ENCODE measurements around the gene ZBTB18.

The ZBTB18 gene

DNA sequence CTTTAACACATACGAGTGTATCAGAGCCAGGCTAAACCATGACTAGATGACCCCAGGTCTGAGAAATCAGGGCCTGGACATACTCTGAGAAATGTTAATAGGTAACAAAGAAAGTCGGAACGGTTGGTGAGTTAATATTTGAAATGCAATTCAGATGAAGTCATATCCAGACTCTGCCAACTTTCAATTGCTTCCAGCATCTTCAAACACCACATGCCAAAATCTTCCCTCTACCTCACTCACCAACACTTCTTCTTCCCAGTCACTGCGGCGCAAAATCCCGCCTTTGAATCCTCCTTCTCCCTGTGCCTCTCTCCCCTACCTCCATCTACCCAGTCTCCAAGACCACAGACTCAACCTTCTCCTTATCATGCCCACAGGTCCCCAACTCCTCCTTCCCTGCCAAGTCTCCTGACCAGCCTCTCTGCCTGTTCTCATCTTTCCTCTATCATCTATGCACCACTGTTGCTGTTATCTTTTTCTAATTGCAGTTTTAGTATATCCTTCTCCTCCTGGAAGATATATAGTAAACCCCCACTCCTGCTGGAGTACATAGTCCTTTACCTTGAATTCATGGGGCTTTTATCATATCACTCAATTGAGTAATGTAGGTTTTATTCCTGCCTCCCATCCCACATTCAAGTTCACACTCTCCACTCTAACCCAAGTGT is 41.3 kb downstream of the ZBTB18 start:
- no peak for DNase-seq

DNA sequence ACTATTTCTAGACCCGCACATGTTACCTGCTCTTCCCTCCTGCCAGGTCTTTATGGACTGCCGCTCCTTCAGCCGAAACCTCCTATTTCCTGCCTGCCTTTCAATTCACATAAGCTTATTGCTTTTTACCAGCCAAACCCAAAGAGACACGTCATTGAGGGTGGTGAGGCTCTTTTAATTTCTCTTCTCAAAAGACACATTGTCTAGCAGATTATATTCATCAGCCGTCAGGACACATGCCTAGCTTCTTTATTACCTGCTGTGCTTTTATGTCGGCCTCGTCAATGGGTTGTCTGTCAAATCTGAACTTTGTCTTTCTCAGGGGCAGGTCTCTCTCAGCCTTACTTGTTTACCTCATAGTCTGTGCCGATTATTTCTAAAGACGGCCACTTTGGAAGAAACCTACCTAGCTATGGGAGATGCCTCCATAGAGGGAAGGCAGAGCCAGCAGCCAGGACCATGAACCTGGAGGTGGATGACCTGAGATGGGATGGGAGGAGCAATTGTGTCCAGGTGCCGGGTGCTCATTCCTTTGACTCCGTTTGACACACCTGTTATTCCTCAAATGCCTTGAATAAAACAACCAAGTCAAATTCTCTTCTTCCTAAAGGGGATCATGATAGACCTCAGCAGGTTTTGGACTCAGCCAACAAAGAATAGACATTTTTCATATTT is 42.0 kb downstream of the ZBTB18 start:
- DNase-seq = no peak

- DNase-seq = no peak
Measured at GRCh38 chr1:244094880-244095528, 43.9 kb downstream of the ZBTB18 start.

GRCh38 chr1:244095529-244095911 is 44.4 kb downstream of the ZBTB18 start:
- DNase-seq = no peak

DNA sequence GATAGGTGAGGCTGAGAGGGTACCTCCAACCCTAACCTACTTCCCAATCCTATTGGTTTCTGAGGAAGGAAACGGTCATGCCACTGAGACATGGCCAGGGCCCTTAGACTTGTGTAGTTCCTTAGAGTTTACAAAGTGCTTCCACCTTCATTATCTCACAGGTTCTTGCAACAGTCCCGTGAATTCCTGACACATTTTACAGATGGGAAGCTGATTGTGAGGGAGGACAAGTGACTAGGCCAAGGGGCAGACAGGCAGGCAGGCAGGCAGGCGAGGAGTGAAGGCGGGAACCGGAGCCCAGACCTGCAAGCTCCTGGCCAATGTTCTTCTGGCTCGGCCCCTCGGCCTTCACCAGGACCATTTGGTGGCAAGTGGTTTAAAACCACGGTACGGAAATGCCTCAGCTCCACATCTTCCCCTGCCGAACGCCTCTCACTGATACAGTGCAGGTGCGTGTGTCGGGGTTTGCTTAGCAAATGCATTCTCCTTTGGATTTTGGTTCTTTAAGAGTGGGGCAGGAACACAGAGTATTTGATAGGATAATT is 45.1 kb downstream of the ZBTB18 start:
- DNase-seq = no peak

DNA sequence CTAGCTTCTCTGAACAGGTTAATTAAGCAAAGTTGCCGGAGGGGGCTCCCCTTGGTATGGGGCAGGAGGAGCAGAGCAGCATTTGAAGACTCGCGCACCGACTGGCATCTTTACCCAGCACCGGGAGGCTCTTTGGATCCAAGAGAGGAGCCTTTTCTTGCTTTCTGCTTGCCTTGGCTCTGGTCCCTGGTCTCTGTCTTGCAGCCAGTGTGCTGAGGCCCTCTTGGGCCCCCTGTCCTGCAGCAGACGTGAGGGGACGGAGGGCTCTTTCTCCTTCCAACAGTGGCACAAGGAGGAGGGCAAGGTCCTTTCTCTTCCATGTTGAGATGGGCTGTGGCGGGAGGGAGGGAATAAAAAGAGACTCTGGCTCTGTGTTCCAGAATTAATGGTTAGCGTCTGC is 45.6 kb downstream of the ZBTB18 start:
- DNase-seq = no peak

DNA sequence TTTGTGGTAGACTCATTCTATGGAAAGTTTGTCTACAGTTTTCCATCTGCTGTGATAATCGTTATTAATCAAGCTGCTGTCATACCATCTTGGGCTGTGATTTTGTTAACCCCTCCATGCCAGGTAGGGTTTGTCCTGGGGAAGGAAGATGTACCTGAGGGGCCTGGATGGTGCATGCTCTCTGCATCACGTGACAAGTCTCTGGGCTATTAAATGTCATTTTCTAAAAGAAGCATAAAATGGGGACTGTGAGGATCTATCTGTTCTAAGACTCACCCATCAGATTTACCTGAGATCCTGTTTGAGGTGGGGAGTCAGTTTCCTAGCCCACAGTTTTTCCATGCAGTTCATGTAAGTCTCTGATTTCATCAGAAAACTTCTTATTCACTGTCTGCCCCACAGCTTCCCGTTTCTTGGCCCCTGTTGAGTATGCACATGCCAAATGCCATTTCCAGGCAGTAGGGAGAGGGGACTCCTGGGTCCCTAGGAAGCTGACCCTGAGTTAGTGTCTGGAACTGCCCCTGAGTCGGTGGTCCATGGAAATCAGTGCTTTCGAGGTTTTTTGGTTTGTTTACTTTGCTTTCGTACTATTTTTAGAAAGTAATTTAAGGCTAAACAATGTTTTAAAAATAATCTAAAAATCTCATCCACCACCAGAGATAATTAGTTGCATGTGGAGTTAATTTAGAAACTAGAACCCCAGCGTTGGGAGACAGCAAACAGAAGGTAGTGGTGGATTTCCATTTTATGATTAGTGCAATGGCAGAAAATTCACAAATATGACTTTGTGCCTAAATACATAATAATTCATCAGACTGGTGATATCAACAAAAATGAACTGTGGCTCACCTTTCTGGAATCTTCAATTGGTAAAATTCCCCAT is 46.7 kb downstream of the ZBTB18 start:
- DNase-seq = no peak

- no peak for DNase-seq
Measured at GRCh38 chr1:244099258-244099930, 48.3 kb downstream of the ZBTB18 start.

DNA sequence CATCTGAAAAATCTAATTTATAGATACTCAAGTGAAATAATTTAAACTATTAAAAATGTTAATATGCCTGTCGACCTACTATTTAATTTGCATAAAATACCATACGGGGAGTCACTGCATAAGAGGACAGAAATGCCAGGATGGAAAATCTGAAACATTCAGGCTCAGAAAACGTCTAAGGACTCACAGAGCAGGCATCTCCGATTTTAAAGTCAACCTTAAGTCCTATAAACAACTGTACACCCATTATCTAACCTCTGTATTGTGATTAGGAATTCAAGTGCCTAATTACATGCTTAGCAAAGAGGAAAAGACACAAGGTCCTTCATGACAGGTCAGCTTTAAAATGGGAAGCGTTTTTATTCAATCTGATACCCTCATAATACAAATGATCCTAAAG is 49.2 kb downstream of the ZBTB18 start:
- DNase-seq = no peak

DNA sequence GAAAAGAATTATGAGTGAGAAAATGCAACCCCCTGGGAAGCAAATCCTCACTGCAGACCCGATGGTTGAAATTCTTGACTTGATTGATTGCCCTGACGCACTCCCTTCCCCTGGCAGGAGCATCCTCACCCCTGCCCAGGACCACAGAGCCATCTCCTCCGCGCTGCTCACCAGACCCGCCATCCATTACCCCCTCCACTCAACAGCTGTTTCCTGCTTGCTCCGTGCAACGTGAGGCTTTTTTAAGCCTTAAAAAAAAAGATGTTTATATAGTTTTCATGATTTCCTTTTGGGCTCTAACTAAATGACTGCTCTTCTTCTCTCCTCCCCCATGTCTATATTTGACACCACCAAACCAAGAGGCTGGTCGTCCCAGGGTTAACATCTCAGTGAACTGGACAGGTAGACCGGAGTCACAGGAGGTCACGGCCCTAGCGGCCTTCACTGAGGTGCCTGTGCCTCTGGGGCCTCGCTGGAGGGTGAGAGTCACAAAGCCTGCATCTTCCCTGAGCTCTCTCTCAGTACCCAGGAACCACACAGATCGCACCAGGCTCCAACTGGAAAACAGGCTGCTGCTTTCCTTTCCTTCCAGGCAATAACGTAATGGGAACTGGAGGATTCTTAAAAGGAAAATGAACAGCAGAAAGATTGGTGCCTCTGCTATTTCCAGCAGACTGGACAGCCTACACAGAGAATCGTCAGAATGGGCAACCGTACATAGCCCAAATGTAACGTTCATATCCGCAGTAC is 49.8 kb downstream of the ZBTB18 start:
- DNase-seq = no peak

- DNase-seq = no peak
Measured at GRCh38 chr1:244102046-244102445, 51.0 kb downstream of the ZBTB18 start.

DNA sequence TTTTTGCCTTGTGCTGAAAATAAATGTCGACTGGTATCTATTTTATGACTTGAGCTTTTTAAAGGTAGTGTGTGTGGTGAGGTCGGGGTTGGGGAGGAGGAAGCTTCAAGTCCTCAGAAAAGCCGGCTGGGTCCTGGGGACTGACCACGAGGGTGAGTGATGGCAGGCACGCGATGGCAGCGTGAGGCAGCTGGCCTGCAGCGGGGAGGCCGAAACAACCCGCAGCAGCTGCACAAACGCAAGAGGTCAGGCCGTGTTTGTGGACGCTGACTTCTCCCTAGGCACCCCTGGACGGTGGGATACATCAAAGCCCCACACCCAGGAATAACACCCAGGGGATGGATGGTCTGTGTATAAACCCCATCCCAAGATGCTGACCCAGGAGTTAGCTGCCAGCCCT is 51.4 kb downstream of the ZBTB18 start:
- DNase-seq = no peak

DNA sequence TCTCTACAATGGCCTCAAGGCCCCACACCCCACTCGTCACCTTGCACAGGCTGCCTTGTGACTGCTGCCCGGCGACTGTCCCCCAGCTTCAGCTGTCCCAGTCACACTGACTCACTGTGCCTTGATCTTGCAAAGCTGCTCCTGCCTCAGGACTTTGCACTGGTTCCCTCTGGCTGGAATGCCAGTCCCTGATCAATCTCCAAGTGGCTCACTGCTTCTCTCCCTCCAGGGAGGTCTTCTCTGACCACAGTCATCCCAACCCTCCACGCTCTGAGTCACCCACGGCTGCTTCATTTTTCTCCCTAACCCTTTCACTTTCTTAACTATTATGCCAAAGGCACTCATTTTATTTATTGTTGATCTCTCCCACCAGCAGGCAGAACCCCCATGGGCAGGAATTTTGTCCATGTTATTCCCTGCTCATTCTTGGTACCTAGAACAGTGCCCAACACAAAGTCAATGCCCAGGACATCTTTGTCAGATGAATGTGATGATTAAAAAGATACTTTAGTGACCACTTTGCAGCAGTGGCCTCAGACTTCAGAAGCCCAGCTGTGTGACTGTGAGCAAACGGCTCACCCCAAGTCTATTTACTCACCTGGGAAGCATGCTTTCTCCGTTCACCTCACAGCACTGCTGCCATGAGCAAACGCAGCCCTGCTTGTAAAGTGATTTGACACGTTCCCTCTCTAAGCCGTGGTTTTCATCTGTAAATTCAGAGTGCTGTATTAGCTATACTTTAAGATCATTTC is 53.4 kb downstream of the ZBTB18 start:
- DNase-seq = no peak

DNA sequence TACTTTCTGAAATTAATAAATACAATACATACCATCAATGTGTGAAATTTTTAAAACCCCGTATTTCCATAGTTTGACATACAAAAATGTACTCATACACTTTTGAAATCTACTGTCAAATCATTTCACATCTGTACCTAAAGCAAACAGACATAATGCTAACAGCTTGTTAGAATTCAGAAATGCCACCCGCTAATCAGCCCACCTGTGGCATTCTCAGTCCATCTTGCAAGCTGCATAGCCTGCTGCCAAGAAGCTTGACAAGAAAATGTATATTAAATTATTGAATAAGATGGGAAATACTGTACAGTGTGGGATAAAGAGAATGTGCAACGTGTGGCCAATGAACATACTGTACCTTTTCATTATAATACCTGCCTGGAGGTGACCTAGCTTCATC is 55.1 kb downstream of the ZBTB18 start:
- no peak for DNase-seq
